HL-60 (cell line): ENCODE results near the gene RELB.

Experiments
- CTCF ChIP-seq: IDR thresholded peaks from one replicate; pipeline ENCODE4 v1.5.1; 2011; ENCODE audit warnings: low read length, control low read depth, inconsistent platforms; ENCODE audit not compliant: insufficient read depth
- POLR2AphosphoS5 ChIP-seq: IDR thresholded peaks from 2 replicates; pipeline ENCODE4 v1.6.1; 2012; ENCODE audit warnings: low read depth
- REST ChIP-seq: IDR thresholded peaks from 2 replicates; pipeline ENCODE4 v1.6.1; 2012; ENCODE audit warnings: low read depth; ENCODE audit not compliant: insufficient replicate concordance
- SPI1 ChIP-seq: IDR thresholded peaks from 2 replicates; pipeline ENCODE4 v1.6.1; 2012; ENCODE audit warnings: low read depth, mild to moderate bottlenecking, borderline replicate concordance

GRCh38 chr19:45016388-45017314, 15.4 kb downstream of the RELB start:
- peak; percentile 57 for TF ChIP-seq CTCF
- no peak for TF ChIP-seq POLR2AphosphoS5
- TF ChIP-seq REST: no peak
- TF ChIP-seq SPI1: no peak
